ENCODE measurements around the gene PPFIA2.

The PPFIA2 gene

DNA sequence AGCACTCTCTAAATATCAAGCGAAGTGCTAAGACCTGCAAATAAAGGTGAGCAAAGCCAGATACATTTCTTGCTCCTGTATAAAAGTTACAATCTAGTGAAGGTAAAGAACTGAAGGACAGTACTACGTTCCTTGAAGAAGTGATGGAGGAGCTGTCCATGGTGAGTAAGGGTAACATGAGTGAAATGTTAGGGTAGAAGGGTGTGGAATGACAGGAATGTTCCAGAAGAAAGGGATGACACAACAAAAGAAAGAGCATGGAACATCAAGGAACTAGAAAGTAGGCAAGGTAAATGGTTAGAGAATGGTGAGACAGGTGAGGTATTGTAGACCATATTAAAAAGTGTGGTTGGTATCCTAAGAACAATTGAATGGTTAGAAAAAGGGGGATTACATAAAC, 408.8 kb downstream of the PPFIA2 start:
- no peak for DNase-seq (ENCODE audit: low read depth in 2 of 2)

DNA sequence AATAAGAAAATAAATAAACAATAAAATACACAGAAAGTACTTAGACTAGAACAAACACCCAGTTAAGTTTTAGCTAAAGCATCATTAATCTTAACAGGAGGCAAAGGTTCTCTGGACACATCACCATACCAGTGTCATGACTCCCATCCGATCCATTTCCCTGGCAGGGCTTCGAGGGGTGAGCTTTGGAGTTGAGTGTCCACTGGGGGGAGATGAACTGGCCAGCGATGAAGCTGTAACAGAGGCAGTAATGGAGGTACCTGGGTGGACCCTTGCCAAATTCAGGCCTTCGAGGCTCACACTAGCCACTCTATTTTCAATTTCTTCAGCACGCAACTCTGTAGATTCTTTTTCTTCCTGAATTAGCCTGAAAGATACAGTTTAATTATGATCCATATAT, 411.7 kb downstream of the PPFIA2 start:
- DNase-seq (ENCODE audit: low read depth in 2 of 2), result no peak

- no peak for DNase-seq (ENCODE audit: low read depth in 2 of 2)
Observed at GRCh38 chr12:81340910-81341309, 418.2 kb downstream of the PPFIA2 start.

- no peak for DNase-seq (ENCODE audit: low read depth in 2 of 2)
Observed at GRCh38 chr12:81339071-81339470, 420.1 kb downstream of the PPFIA2 start.

- no peak for DNase-seq (ENCODE audit: low read depth in 2 of 2)
Observed at GRCh38 chr12:81337886-81338285, 421.3 kb downstream of the PPFIA2 start.

DNA sequence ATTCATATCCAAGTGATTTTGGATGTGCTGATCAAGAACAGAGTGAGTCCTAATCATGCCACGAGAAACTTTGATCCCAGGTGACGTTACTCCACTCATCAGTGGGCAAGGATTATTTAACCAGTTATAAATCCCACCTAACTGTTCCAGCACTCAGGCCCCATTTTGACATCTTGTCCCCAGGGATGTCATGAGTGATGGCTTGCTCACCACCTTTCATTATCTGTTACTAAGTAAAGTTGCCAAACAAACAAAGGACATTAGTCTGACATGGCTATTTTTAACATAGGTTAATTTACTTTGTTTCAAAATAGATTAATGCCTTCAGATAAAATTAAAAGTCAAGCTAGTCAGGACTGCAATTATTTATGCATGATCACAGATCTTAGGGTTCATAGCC, 425.3 kb downstream of the PPFIA2 start:
- no peak for DNase-seq (ENCODE audit: low read depth in 2 of 2)

GRCh38 chr12:81332054-81332453, 427.1 kb downstream of the PPFIA2 start:
- no peak for DNase-seq (ENCODE audit: low read depth in 2 of 2)

- no peak for DNase-seq (ENCODE audit: low read depth in 2 of 2)
Observed at GRCh38 chr12:81330480-81330879, 428.7 kb downstream of the PPFIA2 start.

DNA sequence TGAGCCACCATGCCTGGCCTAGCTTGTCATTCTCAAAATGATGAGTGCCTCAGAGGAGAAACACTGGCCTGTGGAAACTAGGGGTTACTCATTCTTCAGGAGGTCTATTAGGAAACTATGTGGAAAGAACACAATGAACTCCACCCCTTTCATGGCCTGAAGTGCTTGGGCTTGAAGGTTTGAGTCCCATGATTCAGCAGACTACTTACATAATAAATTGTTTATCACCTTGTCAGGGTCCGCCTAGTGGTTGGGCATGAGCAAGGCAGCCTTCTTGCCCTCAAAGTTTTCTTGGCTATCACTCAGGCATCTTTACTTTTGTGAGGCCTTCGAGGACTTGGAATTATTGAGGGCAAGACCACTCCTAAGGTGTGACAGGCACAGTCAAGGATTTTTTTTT, 430.1 kb downstream of the PPFIA2 start:
- no peak for DNase-seq (ENCODE audit: low read depth in 2 of 2)

- no peak for DNase-seq (ENCODE audit: low read depth in 2 of 2)
Observed at GRCh38 chr12:81327425-81327824, 431.7 kb downstream of the PPFIA2 start.

GRCh38 chr12:81325086-81325485, 434.1 kb downstream of the PPFIA2 start:
- DNase-seq (ENCODE audit: low read depth in 2 of 2), result no peak

GRCh38 chr12:81314903-81315531, 444.1 kb downstream of the PPFIA2 start:
- no peak for DNase-seq (ENCODE audit: low read depth in 2 of 2)

DNA sequence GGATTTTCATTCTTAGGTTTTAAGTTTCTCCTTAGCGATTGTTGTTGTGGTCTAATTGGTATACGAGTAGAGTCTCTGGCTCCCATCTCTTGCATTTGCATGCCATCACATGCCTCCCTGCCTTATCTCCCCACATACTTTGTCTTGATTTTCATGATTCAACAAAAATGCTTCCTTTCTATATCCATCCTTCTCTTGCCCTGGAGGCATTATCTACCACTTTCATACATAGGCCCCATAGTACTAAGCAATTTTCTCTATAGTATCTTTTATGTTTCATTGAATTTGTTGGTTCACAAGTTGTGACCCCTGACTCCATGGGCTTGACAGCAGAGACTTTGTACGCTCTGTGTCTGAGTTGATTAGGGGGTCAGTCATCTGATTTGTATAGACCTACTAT, 455.2 kb downstream of the PPFIA2 start:
- DNase-seq (ENCODE audit: low read depth in 2 of 2), result no peak

DNA sequence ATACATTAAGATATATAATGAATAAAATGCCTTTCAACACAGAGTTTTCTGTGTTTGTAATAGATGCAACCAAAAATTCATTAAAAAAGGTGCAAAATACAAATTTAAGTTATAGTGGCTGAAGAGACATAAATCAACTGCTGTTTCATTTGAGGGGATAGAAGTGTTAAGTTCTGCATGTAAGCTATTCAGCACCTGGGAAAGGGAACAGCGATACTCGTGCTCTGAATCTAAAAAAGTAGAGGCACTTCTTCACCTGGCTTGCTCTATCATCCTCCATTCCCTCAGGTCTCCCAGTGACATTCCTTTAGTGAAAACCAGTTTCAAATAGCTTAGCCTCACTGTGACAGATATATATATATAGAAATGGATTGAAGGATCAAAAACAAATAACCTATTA, 458.7 kb downstream of the PPFIA2 start:
- no peak for DNase-seq (ENCODE audit: low read depth in 2 of 2)

- no peak for DNase-seq (ENCODE audit: low read depth in 2 of 2)
Observed at GRCh38 chr12:81297601-81298000, 461.5 kb downstream of the PPFIA2 start.

- DNase-seq (ENCODE audit: low read depth in 2 of 2), result no peak
Observed at GRCh38 chr12:81296556-81297305, 462.4 kb downstream of the PPFIA2 start.

- no peak for DNase-seq (ENCODE audit: low read depth in 2 of 2)
Observed at GRCh38 chr12:81295251-81295650, 463.9 kb downstream of the PPFIA2 start.

GRCh38 chr12:81294325-81295190, 464.6 kb downstream of the PPFIA2 start:
- no peak for DNase-seq (ENCODE audit: low read depth in 2 of 2)

DNA sequence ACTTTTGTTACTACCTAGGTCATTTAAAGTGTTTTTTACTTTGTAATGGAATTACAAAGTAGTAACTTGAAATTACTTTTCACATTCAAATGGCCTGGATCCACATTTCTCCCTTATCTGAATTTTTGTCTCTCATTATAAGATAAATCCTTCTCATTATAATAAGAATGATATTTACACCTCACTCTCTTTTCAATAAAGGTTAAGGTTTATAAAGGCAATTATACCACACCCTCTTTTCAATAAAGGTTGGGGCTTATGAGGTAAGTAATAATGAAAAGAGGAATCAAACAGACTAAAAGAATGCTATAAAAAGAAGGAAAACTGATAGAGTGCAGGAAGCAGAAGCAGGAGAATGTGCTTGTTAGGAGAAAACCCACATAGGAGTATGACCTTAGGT, 470.5 kb downstream of the PPFIA2 start:
- DNase-seq (ENCODE audit: low read depth in 2 of 2), result no peak

DNA sequence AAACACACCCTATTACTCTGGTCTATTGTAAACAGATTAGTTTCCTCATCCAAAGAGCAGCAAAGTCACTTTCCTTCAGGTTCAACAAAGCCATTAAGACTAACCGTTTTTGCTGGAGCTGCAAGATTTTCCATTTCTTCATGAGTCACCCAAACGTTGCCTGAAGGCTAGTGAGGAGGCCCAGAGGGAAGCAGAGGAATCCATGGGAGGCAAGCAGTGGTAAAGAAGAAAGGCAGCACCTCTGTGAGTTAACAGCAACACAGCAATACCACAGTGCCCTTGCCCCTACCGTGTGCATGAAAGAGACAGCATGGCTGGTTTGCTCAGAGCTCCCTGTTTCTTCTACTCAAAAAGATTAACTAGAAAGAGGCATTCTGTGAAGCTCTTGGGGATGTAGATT, 475.0 kb downstream of the PPFIA2 start:
- no peak for DNase-seq (ENCODE audit: low read depth in 2 of 2)

- no peak for DNase-seq (ENCODE audit: low read depth in 2 of 2)
Observed at GRCh38 chr12:81274637-81275529, 484.3 kb downstream of the PPFIA2 start.

DNA sequence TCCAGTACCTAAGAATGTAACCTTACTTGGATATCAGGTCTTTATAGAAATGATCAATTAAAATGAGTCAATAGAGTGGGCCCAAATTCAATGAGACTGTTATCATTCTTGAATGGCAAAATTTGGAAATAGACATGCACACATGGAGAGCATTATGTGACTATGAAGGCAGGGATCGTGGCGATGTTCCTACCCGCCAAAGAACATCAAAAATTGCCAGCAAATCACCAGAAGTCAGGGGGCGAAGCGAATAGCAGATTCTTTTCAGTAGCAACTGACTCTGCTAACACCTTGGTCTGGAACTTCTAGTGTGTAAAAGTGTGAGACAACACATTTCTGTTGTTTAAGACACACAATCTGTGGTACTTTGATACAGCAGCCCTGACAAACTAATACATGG, 488.8 kb downstream of the PPFIA2 start:
- no peak for DNase-seq (ENCODE audit: low read depth in 2 of 2)

All from stimulated activated CD8-positive, alpha-beta memory T cell treated with anti-CD3 and anti-CD28 coated beads, Interleukin-15, amount 100 ng/mL, for 48 hours (primary cell).